ENCODE data around the gene LDLRAD4. TPM values are rescaled to one million over a fixed set of nuclear protein-coding genes. Genes with fewer than 3 reads are reported as not detected.
"Not testable (repeated sequence)": the region's sequence is repeated elsewhere in the genome, so short reads cannot be mapped to it uniquely, and the experiment has no call there.

LDLRAD4 gene
- total RNA-seq, 2 experiments from 2014 or later: 37.3 to 38.5 TPM

DNA sequence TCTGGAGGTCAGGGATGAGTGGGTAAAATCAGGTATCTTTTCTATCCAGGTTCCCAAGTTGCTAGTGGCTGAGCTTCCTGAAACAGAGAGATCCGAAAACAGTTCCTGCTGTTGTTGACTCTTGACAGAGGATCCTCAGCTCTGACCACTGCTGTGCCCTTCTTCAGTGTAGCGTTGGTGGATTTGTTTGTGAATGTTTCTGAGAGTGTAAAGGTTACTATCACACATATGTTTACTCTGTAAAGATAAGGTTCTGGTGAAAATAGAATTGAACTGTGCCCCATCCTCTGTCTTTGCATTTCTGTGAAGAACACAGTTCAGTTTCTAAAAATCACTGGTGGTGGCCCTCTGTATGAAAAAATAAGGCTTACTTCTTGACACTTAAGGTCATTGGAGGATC lies 119.8 kb downstream of the LDLRAD4 start:
- peaks cover 11% of the 10 kb centered on the region for H3K36me3 Mint-ChIP-seq (ENCODE audit: low read depth)
- ChIA-PET CTCF (no interaction called here), POLR2A (interaction anchor here (1.1 kb wide), 1 partner anchor 13 kb away, joined by 3 read pairs; no protein-coding TSS in a partner anchor)
- intact Hi-C loops (cut with micrococcal nuclease): no loop called here
- H3K4me1 Mint-ChIP-seq (ENCODE audit: low read depth): peaks cover 7% of the 10 kb centered on the region
- peaks cover 12% of the 10 kb centered on the region for H3K9me3 Mint-ChIP-seq
- DNase-seq: no peak
- H3K27ac Mint-ChIP-seq: no peak overlapping the region
- ATAC-seq: no peak
- H3K4me3 Mint-ChIP-seq: no peak overlapping the region
- H3K27me3 Mint-ChIP-seq: no peaks in the 10 kb centered on the region
- TF ChIP-seq, protein P1, sequence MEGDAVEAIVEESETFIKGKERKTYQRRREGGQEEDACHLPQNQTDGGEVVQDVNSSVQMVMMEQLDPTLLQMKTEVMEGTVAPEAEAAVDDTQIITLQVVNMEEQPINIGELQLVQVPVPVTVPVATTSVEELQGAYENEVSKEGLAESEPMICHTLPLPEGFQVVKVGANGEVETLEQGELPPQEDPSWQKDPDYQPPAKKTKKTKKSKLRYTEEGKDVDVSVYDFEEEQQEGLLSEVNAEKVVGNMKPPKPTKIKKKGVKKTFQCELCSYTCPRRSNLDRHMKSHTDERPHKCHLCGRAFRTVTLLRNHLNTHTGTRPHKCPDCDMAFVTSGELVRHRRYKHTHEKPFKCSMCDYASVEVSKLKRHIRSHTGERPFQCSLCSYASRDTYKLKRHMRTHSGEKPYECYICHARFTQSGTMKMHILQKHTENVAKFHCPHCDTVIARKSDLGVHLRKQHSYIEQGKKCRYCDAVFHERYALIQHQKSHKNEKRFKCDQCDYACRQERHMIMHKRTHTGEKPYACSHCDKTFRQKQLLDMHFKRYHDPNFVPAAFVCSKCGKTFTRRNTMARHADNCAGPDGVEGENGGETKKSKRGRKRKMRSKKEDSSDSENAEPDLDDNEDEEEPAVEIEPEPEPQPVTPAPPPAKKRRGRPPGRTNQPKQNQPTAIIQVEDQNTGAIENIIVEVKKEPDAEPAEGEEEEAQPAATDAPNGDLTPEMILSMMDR (IDR thresholded peaks at IDR 0.05): no peak

DNA sequence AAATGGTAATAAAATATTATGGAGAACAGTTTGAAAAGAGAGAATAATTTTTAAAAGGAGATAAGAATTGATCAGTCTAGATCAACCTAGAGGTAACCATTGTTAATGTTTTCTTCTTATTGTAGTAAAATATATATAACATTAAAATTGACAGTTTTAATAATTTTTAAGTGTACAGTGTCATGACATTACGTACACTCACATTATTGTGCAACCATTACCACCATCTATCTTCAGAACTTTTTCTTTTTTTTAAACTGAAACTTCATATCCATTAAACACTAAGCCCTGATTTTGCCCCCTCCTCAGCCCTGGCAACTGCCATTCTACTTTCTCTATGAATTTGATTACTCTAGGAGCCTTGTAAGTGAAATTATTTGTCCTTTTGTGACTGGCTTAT lies 121.1 kb downstream of the LDLRAD4 start:
- intact Hi-C loops (cut with micrococcal nuclease): no loop called here
- Mint-ChIP-seq H3K4me3 (no peak overlapping the region), H3K27me3 (no peaks in the 10 kb centered on the region), H3K9me3 (peaks cover 17% of the 10 kb centered on the region), H3K4me1 (ENCODE audit: low read depth) (peaks cover 7% of the 10 kb centered on the region), H3K36me3 (ENCODE audit: low read depth) (peaks cover 8% of the 10 kb centered on the region), H3K27ac (no peak overlapping the region)
- CTCF ChIA-PET: no interaction called here
- TF ChIP-seq, protein P1 (IDR thresholded peaks at IDR 0.05): no peak
- POLR2A ChIA-PET: interaction anchor here (1.1 kb wide), 1 partner anchor 14 kb away, joined by 3 read pairs; no protein-coding TSS in a partner anchor
- DNase-seq: no peak
- no peak for ATAC-seq

DNA sequence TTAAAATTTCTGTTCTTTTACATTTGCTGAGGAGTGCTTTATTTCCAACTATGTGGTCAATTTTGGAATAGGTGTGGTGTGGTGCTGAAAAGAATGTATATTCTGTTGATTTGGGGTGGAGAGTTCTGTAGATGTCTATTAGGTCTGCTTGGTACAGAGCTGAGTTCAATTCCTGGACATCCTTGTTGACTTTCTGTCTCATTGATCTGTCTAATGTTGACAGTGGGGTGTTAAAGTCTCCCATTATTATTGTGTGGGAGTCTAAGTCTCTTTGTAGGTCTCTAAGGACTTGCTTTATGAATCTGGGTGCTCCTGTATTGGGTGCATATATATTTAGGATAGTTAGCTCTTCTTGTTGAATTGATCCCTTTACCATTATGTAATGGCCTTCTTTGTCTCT lies 127.9 kb downstream of the LDLRAD4 start:
- Mint-ChIP-seq H3K9me3 (peaks cover 35% of the 10 kb centered on the region), H3K36me3 (ENCODE audit: low read depth) (peaks cover 15% of the 10 kb centered on the region)
- ATAC-seq; H3K4me1 Mint-ChIP-seq (ENCODE audit: low read depth); H3K27me3 Mint-ChIP-seq; POLR2A ChIA-PET; DNase-seq; H3K4me3 Mint-ChIP-seq; intact Hi-C loops (cut with micrococcal nuclease); H3K27ac Mint-ChIP-seq; CTCF ChIA-PET: not testable (repeated sequence)

DNA sequence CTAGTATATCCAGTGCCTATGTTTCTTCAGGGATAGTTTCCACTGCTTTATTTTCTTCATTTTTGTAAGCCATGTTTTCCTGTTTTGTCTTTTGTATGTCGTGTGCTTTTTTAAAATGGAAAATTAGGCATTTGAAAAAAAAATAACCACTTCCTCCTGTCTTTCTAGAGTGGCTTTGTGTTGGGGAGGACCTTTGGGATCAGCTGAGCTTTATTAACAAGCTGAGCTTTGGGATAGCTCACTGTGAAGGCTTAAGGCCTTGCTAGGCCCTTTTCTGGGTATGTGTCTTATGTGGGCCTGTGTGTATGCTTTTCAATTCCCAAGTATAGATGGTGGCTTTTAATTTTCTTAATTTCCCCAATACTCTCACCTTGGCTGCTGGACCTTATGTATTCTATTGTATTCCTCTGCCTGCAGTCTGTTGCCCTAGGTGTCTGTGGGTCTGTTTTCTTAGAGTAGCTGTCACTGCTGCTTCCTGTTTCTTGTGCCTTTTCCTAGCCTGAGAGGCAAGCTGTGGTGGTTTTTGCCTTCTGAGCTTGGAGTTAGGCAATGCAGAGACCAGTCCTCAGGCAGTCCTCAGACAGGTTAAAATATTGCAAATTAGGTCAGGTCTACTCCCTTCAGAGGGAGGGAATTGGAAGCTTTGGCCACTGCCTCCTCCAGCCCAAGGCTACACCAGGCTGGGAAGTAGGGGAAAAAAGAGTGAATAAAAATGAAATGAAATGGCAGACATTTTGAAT lies 134.7 kb downstream of the LDLRAD4 start:
- H3K4me1 Mint-ChIP-seq (ENCODE audit: low read depth): peaks cover 28% of the 10 kb centered on the region
- no peaks in the 10 kb centered on the region for H3K27me3 Mint-ChIP-seq
- H3K36me3 Mint-ChIP-seq (ENCODE audit: low read depth): peaks cover 11% of the 10 kb centered on the region
- no peak for DNase-seq
- ChIA-PET POLR2A (interaction anchor here (0.6 to 1.6 kb wide), 5 partner anchors 12 to 136 kb away, joined by 3 to 4 read pairs (median 3); no protein-coding TSS in a partner anchor), CTCF (interaction anchor here (1.0 to 2.0 kb wide), 6 partner anchors 10 to 194 kb away, joined by 3 to 12 read pairs (median 3); no protein-coding TSS in a partner anchor)
- H3K4me3 Mint-ChIP-seq: no peak overlapping the region
- peak; percentile 74 for ATAC-seq
- H3K9me3 Mint-ChIP-seq: peaks cover 13% of the 10 kb centered on the region
- intact Hi-C loops (cut with micrococcal nuclease): no loop called here
- TF ChIP-seq, protein P1 (IDR thresholded peaks at IDR 0.05): no peak
- H3K27ac Mint-ChIP-seq: peak overlapping the region; percentile 53

DNA sequence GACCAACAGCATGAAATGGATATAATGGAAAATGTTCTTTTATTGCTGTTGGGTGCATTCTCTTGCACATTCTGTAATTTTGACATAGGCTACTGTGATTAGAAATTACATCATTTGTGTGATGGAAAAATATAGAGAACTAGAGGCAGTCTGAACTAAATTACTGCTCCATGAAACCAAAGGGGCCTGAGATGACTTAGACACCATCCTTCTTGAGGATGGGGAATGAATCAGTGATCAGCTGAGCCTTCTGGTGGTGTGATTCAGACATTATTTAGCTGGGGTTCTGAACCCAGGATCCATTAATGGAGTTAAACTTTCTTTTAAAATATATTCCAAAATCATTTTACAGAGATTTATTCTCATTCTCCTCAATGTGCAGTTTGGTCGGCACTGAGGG lies 135.8 kb downstream of the LDLRAD4 start:
- Mint-ChIP-seq H3K4me3 (no peak overlapping the region), H3K27ac (no peak overlapping the region), H3K9me3 (peaks cover 11% of the 10 kb centered on the region), H3K27me3 (no peaks in the 10 kb centered on the region), H3K36me3 (ENCODE audit: low read depth) (peaks cover 8% of the 10 kb centered on the region), H3K4me1 (ENCODE audit: low read depth) (peaks cover 28% of the 10 kb centered on the region)
- ChIA-PET CTCF (interaction anchor here (1.0 to 2.0 kb wide), 2 partner anchors 9 to 78 kb away, joined by 3 to 12 read pairs; no protein-coding TSS in a partner anchor), POLR2A (interaction anchor here (1.0 to 1.6 kb wide), 2 partner anchors 19 to 108 kb away, joined by 4 read pairs; no protein-coding TSS in a partner anchor)
- DNase-seq (no peak), ATAC-seq (peak; percentile 51)
- intact Hi-C loops (cut with micrococcal nuclease): no loop called here
- TF ChIP-seq, protein P1 (IDR thresholded peaks at IDR 0.05): no peak
